RWPE1 (cell line): ENCODE measurements around the gene CUX1.

ENCODE experiments used
- CTCF ChIA-PET: fragments of 350-600 bp; sonication (Branson Sonifier 250); formaldehyde crosslinking; extraction: SDS; loops from one replicate; lab custom pipeline; 2021; lab: Yijun Ruan, JAX
- POLR2A ChIA-PET: fragments of 400-600 bp; formaldehyde crosslinking; extraction: SDS; loops from one replicate; lab custom pipeline; 2020; ENCODE audit warnings: antibody characterized with exemption; ENCODE audit not compliant: low non-redundant PET; lab: Yijun Ruan, JAX
- DNase-seq: peaks from one replicate; pipeline ENCODE4 v3.0.0; 2012; ENCODE audit warnings: low spot score
- H3K27ac ChIP-seq: fragments of 450-650 bp; 2 replicates; pipeline ENCODE4 v1.5.1; 2017
- TF ChIP-seq, protein P1 (sequence below): fragments of 450-650 bp; conservative IDR thresholded peaks from 2 replicates; pipeline ENCODE4 v1.5.1; 2017; ENCODE audit warnings: low read depth, mild to moderate bottlenecking

Gene CUX1

DNA sequence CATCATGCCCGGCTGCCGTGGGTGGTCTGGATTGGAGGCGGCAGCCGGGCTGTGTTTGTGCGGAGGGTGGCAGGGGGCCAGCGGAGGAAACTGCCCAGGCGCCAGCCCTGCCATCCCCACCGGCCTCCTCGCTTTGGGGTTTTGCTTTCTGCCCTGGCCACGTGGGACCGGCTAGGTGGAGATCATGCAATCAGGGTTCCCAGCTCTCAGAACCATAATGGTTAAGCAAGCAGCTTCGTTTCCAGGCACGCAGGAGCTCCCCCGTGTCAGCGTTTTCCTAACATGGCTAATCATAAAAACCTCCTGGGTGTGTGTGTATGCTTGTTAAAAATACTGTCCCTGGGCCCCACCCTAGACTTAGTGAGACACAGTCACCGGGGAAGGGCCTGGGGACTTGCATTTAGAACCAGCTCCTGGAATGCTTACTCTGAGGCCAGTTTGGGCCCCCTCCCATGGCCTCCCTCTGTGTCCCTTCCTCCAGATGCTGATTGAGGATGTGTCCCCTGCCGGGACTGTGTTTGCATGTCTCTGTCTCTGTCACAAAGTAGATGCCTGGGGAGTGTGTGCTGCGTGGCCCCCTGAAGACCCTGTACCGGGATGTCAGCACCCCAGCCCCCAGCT lies 119.3 kb downstream of the CUX1 start:
- no peak for DNase-seq
- POLR2A ChIA-PET: interaction anchor here (0.6 kb wide), 1 partner anchor 72 kb away, joined by 5 read pairs; no protein-coding TSS in a partner anchor
- TF ChIP-seq, protein P1, sequence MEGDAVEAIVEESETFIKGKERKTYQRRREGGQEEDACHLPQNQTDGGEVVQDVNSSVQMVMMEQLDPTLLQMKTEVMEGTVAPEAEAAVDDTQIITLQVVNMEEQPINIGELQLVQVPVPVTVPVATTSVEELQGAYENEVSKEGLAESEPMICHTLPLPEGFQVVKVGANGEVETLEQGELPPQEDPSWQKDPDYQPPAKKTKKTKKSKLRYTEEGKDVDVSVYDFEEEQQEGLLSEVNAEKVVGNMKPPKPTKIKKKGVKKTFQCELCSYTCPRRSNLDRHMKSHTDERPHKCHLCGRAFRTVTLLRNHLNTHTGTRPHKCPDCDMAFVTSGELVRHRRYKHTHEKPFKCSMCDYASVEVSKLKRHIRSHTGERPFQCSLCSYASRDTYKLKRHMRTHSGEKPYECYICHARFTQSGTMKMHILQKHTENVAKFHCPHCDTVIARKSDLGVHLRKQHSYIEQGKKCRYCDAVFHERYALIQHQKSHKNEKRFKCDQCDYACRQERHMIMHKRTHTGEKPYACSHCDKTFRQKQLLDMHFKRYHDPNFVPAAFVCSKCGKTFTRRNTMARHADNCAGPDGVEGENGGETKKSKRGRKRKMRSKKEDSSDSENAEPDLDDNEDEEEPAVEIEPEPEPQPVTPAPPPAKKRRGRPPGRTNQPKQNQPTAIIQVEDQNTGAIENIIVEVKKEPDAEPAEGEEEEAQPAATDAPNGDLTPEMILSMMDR: no peak
- peak overlapping the region; percentile 38 for H3K27ac ChIP-seq
- CTCF ChIA-PET: interaction anchor here (0.5 to 0.7 kb wide), 2 partner anchors 64 to 335 kb away, joined by 3 to 4 read pairs; no protein-coding TSS in a partner anchor

GRCh38 chr7:101937717-101938514 lies 120.5 kb downstream of the CUX1 start:
- ChIA-PET POLR2A (no interaction called here), CTCF (no interaction called here)
- no peak for DNase-seq
- TF ChIP-seq, protein P1: no peak
- peak overlapping the region; percentile 38; the same call in 1 of the 2 replicates for H3K27ac ChIP-seq

- TF ChIP-seq, protein P1: no peak
- CTCF ChIA-PET: no interaction called here
- no peak for DNase-seq
- POLR2A ChIA-PET: no interaction called here
- peak overlapping the region; percentile 99 for H3K27ac ChIP-seq
These were observed 121.8 kb downstream of the CUX1 start for GRCh38 chr7:101939136-101939695.

DNA sequence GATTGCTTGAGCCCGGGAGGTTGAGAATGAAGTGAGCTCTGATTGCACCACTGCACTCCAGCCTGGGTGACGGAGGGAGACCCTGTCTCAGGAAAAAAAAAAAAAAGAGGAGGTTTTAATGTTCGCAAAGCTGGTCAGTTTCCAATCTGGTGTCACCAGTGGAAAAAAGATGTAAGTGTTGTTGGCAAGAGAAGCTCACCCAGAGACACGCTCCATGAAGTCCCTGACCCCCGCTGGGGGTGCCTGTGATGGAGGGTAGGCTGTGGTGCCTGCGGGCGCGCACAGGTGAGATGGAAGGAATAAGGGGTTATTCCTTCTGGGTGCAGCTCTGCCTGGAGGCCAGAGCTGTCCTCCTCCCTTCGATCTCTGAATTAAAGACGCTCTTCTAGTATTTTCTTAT lies 122.7 kb downstream of the CUX1 start:
- DNase-seq: no peak
- ChIA-PET CTCF (interaction anchor here (0.6 kb wide), 3 partner anchors 159 to 392 kb away, joined by 3 to 5 read pairs (median 4); no protein-coding TSS in a partner anchor), POLR2A (no interaction called here)
- peak overlapping the region; percentile 99 for H3K27ac ChIP-seq
- TF ChIP-seq, protein P1: no peak

GRCh38 chr7:101940830-101941229 lies 123.4 kb downstream of the CUX1 start:
- ChIA-PET CTCF (interaction anchor here (0.6 kb wide), 1 partner anchor 224 kb away, joined by 4 read pairs; no protein-coding TSS in a partner anchor), POLR2A (interaction anchor here (0.5 kb wide), 1 partner anchor 290 kb away, joined by 5 read pairs; no protein-coding TSS in a partner anchor)
- H3K27ac ChIP-seq: peak overlapping the region; percentile 99
- DNase-seq: no peak
- TF ChIP-seq, protein P1: no peak
